SK-N-MC (cell line): Measurements from ENCODE around the gene CTDSPL2.
"Not testable (repeated sequence)": the region's sequence is repeated elsewhere in the genome, so short reads cannot be mapped to it uniquely, and the experiment has no call there.

Source experiments
- EZH2 ChIP-seq: fragments of 200-600 bp; sonication (generic); IDR thresholded peaks from one replicate; pipeline ENCODE4 v1.6.1; 2017; ENCODE audit warnings: antibody characterized with exemption
- POLR2AphosphoS5 ChIP-seq: IDR thresholded peaks from 2 replicates; pipeline ENCODE4 v1.6.1; 2012; ENCODE audit warnings: mild to moderate bottlenecking, low read depth, low read length, borderline replicate concordance

DNA sequence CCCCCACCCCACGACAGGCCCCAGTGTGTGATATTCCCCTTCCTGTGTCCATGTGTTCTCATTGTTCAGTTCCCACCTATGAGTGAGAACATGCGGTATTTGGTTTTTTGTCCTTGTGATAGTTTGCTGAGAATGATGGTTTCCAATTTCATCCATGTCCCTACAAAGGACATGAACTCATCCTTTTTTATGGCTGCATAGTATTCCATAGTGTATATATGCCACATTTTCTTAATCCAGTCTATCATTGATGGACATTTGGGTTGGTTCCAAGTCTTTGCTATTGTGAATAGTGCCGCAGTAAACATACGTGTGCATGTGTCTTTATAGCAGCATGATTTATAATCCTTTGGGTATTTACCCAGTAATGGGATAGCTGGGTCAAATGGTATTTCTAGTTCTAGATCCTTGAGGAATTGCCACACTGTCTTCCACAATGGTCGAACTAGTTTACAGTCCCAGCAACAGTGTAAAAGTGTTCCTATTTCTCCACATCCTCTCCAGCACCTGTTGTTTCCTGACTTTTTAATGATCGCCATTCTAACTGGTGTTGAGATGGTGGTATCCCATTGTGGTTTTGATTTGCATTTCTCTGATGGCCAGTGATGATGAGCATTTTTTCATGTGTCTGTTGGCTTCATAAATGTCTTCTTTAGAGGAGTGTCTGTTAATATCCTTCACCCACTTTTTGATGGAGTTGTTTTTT, 26.3 kb downstream of the CTDSPL2 start:
- TF ChIP-seq EZH2, POLR2AphosphoS5: not testable (repeated sequence)
